ENCODE data around the gene C11orf24.
A peak's percentile ranks its signal among the peaks of the same experiment; 100 is the strongest.
"Not testable (repeated sequence)": the region's sequence is repeated elsewhere in the genome, so short reads cannot be mapped to it uniquely, and the experiment has no call there.

The C11orf24 gene

DNA sequence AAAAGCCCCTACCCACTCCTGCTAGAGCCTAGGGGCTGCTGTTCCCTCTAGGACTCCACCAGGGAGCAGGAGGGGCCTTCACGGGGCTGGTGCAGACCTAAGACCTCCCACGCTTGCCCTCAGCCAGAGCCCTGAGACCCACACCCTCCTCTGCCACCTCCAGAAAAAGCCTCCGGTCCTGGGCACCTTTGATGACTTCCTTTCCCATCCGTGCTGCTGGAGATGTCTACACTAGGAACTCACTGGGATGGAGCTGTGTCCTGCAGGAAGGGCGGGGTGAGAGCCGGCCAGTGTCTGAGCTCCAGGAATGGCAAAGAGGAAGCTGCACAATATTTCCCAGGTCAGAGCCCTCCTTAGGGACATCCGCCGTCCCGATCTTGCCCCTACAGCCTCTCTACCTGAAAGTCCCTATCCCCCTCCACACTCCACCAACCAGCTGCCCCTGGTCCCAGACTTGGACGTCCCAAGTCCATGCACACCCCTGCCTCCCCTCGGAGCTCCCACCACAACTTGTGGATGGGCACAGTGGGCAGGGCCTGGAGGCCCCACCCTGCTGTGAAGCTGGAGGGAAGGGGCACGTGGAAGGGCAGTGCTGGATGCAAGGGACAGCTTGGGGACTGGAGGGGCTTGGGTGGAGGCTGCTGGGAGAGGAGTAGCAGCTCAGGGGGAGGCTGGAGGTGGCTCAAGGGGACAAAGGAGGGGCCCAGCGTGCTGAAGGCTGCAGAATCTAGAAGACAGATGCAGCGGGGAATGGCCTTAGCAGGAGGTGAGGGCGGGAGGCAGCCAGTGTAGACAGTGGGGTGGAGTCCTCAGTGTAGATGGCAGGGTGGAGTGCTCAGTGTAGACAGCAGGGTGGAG is 27.1 kb upstream of the C11orf24 start:
- DNase-seq = no peak

DNA sequence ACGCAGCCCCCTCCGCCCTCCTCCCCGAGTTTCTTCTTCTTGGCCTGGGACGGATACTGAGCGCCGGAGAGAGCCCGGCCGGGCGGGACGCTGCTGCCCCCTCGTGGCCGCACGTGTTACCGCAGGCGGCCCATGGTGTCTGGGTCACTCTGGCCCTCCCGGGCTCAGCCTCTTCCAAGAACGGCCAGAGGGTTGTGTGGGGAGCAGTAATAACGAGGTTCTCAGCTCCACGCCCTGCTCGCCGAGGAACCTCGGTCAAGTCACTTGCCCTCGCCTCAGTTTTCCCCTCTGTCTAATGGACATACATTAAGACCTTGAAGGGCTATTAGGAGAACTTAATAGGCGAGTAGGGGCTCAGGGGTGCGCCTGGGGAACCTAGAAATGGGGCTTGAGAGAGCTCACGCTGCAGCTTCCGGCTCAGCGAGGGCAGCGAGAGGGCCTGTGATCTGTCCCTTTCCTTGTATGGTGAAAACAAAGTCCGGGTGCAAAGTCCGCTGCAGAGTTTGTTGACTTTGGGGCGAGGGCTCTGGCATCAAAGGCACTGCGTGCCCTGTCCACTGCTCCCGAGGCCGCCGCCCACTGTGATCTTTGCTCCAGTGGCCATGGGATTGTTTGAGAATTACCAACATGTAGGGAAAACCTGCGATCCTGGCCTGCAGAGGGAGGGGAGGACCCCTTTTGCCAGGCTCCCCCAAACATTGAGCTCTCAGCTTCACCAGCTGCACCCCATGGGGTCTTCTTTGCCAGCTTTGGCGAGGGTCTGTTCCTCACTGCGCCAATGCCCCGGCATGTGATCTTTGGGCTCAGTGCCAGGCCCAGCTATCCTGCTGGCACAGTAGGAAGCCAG is 26.3 kb upstream of the C11orf24 start:
- DNase-seq = no peak

DNA sequence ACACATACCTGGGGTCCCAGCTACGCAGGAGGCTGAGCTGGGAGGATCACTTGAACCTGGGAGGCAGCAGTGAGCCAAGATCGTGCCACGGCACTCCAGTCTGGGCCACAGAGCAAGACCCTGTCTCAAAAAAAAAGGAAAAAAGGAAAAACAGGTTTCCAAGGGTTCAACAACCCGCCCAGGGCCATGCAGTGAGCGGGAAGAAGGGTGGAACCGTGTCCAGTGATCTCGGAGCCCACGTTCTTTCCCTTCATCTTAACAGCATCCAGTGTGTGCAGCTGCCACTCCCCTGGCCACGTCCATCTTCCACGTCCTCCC is 25.7 kb upstream of the C11orf24 start:
- no peak for DNase-seq

DNA sequence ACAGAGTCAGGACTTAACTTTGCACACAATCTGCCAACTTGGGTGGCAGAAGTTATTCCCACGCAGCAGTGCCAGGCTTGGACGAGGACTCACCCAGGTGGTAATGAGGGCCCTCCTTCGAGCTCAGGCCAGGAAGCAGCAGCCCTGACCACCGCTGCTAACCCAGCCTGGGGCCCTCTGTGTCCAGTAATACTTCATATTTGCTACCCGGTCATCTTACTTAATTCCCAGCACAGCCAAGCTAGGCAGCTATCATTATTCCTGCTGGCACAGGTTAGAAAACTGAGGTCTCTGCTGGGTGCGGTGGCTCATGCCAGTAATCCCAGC is 25.2 kb upstream of the C11orf24 start:
- DNase-seq = no peak

DNA sequence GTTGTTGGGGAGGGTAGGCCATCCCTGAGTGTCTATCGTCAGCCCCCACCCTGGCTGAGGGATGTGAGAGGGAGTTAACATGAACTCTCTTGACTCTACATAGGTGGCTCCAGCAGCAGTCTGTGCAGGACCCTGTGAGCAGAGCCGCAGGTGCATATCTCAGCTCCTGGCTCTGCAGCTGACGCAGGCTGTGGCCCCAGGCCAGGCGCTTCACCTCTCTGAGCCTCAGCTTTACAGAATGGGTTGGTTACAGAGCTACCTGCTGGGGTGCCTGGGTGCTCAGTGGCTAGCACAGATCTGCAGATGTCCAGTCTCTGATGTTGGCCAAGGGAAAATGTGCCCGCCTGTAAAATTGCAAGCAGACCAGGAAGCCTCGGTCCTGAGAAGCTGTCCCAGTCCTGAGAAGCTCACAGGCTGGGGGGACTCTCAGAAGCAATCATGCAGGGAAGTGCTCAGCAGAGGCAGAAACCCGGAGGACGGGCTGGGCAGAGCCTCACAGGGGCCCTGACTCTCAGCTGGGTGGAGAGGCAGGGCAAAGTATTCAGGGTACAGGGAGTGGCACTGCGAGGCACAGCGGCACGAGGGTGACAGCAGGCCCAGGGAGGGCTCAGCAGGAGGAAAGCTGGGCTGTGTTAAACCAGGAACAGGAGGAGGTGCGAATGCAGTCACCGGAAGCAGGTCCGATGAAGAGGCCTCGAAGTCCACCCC is 24.7 kb upstream of the C11orf24 start:
- DNase-seq = no peak

DNA sequence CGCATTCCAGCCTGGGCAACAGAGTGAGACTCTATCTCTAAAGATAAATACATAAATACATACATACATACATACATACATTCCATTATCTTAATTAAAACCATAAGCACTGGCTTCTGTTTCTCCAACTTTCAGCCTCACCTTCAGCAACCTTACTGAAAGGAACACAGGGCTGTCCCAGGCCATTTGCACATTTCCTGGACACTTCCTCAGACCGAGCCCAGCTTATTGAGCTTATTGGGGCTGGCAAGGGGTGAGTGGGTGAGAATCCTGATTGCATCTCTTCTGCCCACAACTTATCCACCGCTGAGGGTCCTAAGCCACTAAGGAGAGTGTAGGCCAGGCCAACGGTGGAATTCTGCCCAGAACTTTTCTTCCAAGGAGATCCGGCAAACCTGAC is 24.2 kb upstream of the C11orf24 start:
- DNase-seq = no peak

DNA sequence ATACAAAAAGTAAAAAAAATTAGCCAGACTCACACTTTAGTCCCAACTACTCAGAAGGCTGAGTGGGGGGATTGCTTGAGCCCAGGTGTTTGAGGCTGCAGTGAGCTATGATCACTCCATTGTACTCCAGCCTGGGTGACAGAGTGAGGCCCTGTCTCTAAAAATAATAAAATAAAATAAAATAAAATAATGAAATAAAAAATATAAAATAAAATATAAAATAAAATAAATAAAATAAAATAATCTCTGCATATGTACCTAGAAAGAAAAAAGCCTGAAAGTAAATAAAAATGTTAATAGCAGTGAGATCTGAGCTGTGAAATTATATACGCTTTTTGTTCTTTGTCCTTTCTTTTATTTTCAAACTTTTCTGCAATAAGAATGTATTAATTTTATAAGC is 23.5 kb upstream of the C11orf24 start:
- no peak for DNase-seq

DNA sequence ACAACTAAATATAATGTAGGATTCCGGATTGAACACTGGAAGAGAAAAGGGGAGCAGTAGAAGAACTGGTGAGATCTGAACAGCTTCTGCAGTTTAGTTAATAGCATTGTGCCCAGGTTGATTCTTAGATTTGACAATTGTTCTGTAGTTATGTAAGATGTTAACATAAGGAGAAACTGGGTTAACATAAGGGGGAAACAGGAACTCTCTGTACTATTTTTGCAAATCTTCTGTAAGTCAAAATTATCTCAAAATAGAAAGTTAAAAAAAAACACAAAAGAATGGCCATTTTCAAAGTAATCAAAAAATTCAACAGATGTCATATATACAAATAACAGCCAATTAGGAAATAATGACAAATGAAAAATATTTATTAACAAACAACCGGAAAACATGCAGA is 21.9 kb upstream of the C11orf24 start:
- DNase-seq = no peak

DNA sequence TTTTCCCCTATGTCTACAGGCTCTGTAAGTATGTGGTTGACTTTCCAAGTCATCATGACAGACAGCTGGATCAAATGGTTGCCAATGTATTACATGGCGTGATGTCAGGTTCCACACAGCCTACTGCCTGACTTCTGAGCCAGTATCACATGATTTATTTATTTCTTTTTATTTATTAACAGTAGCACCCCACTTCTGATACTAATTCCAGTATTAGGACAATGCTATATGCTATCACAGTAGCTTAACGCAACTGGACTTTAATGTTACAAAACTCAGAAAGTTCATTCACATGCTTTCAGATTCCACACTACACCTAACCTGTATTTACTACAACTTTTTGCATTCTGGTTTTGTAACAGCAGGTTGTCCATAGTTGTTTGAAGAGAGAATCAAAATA is 17.7 kb upstream of the C11orf24 start:
- DNase-seq = no peak

DNA sequence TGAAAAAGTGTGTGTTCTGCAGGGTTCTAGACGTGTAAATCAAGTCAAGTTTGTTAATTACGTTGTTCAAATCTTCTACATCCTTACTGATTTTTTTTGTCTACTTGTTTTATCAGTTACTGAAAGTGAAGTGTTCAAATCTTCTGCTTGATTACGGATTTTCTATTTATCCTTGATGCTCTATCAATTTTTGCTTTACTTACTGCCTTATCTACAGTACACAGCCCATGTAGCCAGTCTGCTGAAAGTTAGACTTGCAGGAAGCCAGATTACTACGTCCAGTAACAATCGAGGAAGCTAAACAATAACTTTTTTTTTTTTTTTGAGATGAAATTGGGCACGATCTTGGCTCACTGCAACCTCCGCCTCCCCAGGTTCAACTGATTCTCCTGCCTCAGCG is 15.6 kb upstream of the C11orf24 start:
- DNase-seq = no peak

DNA sequence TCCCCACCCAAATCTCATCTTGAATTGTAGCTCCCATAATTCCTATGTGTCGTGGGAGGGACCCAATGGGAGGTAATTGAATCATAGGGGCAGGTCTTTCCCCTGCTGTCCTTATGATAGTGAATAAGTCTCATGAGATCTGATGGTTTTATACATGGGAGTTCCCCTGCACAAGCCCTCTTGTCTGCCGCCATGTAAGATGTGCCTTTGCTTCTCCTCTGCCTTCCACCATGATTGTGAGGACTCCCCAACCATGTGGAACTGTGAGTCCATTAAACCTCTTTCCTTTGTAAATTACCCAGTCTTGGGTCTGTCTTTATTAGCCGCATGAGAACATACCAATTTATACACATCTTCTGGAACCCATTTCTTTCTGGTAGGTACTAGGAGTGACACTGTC is 12.8 kb upstream of the C11orf24 start:
- DNase-seq = not testable (repeated sequence)

DNA sequence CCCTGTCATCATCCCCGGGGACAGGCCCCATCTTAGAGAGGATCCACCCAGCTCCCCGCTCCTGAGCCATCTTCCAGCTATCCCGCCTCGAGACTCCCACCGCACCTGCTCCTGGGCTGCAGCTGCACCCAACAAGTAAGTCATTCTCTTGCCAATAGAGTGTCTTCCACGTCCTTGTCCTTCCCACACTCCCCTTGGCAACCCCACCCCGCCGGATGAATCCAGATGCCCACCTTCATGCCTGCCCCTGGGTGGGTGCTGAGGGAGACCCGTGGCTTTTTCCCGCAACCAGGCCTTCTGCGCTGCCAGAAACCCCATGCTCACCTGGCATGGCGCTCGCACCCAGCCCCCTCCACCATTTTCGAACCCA is 11.1 kb upstream of the C11orf24 start:
- no peak for DNase-seq

DNA sequence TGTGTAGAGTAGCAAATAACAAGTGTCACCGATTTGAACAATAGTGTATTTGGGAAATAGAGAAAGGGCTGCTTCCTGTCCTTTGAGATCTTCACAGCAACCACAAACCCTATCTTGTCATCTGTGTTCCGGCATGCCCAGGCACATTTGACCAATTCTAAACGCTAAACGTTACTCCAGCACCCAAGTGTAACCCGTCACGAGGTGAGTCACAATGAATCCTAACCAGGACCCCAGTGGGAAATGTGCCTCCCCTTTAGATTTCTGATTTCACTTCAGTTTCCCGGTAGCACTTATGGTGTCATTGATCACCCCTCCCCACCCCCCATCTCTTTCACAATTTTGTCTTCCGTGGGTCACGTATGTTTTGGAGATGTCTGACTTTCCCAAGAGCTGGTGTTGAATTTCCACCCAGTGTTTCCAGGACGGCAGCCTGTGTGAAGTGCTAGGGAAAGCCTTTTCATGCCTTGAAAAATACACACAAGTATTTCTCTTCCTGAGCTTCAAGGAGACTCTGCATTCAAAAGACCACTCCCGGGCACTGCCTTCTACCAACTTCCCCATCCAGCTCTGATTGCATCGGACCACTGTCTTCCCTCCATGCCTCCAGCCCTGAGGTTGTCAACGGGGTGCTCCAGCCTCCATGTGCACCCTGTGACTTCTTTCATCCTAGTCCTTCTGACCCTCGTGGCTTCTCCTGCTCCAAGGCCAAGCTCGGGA is 10.5 kb upstream of the C11orf24 start:
- no peak for DNase-seq

DNA sequence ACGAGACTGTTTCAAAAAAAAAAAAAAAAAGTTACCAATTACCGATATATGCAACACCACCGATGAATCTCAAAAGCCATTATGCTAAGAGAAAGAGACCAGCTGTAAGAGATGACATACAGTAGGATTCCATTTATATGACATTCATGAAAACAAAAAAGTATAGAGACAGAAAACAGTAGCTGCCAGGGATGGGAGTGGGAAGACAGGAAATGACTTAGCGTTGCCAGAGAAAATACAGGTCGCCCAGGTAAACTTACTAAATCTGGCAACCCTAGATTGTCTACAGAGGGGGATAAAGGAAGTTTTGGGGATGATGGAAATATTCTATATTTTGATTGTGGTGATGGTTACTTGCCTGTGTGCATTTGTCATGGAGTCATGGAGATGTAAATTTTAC is 7.9 kb upstream of the C11orf24 start:
- no peak for DNase-seq

DNA sequence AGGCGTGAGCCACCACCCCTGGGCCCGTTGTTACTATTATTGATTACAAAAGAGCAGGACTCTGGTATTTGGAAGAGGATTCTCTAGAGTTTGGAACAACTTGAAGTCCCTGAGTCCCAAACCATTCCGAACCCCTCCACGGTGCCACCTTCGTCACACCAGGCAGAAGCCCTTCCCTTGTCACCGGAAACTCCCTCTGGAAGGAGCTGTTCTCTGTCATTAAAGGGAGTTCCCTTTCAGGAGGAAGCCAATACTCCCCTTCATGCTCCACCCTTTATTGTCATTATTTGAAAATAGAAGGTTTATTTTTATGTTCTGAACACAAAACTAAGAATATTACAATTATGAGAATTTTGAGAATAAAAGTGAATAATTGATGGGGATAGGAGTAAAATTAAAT is 5.1 kb upstream of the C11orf24 start:
- DNase-seq = no peak

DNA sequence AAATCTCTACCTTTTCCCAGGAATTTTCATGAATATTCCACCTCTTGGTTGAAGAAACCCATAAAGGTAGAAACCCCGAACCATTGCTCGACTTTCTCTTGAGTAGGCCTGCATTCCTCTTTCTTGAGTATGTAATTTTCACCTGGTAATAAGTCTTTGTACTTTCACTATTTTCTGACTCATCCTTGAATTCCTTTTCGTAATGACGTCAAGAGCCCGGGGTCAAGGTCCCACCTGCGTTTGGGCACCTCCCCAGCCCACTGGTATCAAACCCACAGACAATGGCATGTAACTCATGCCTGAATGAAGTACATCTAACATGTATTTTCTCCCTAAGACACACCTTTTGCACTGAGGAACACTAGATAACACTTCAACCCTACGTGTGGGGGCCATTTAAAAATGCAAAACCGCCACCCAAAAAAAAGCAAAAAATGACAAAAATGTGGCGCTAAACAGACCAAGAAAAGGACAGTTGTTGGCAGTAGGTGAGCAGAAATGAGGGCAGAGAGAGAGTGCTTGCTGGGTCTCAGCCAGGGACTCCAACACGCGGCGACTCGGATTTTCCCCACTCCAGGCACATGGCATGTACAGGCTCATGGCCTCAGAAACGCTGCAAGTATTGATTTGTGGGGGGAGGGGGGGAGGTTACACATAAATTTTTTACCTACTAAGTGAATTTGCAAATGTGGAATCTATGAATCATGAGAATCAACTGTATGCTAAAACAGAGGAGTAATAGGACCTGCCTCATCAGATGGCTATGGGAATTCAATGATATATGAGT is 4.1 kb upstream of the C11orf24 start:
- no peak for DNase-seq

DNA sequence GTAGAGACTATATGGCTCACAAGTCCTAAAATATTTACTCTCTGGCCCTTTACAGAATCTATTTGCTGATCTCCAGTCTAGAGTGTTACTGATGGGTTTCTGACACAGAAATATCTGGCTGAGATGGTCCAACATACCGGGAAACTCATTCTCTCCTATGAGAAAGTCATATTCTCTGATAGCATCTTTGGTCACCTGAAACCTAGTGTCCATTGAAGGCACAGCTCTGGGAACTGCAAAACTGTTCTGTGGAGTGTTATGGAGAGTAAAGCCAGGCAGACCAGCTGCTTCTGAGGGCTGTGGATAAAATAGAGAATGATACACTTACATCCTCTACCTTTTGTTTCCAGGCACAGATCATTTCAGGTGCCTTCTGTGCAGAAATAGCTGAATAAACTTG is 2.5 kb upstream of the C11orf24 start:
- no peak for DNase-seq

DNA sequence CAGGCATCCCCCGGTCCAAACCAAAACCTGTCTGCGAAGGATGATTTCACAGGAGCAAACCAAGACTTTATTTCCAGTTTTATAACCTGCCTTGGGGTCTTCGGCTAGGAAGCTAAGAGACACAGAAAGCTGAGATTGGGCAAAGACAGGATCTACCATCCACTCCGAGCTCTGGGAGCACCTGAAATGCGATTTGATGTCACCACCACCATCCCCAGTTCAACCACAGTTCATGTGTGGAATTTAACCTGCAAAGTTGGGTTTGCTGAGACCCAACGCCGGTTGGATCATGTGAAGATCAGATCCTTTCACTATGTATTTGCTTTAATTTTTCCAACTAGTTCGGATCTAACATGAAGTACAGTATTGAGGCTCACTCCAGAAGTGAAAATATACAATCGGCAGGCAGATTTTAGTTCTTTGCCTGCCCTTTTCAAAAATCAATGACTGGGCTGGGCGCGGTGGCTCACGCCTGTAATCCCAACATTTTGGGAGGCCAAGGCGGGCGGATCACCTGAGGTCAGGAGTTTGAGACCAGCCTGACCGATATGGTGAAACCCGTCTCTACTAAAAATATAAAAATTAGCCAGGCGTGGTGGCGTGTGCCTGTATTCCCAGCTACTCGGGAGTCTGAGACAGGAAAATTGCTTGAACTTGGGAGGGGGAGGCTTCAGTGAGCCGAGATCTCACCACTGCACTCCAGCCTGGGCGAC is 1.4 kb upstream of the C11orf24 start:
- no peak for DNase-seq

DNA sequence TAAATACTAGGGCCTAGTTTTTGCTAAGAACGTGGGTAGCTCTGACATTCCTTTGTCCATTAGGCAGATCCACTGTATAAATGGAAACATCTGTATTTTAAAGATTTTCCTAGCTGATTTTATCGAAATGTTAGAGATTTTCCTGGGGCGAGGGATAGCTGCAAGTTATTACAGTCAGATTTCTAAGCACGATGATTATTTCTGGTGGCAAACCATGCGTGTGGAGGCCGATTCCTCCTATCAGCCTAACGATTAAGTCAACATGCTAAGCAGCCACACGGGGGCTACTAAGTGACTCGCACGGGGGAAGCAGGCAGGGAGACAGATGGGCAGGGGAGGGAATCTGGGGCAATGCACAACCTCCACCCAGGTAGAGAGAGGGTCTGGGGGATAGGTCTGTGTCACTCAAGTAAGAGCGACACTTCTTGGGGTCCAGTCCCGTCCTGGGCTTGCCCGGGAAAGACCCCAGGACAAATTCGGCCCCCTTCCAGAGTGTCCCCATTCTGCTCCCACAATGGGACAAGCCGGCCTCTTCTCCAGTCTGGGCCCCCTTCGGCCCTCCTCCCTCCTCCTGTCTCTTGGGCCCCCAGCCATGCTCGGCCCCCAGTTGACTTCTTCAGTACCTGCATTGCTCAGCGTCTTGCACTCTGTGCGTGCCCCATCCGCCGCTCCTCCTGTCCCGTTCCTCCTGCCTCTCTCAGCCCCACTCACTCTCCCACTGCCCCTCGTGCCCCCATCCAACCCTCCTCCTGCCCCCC is 571 bp downstream of the C11orf24 start:
- peak; percentile 40 for DNase-seq

DNA sequence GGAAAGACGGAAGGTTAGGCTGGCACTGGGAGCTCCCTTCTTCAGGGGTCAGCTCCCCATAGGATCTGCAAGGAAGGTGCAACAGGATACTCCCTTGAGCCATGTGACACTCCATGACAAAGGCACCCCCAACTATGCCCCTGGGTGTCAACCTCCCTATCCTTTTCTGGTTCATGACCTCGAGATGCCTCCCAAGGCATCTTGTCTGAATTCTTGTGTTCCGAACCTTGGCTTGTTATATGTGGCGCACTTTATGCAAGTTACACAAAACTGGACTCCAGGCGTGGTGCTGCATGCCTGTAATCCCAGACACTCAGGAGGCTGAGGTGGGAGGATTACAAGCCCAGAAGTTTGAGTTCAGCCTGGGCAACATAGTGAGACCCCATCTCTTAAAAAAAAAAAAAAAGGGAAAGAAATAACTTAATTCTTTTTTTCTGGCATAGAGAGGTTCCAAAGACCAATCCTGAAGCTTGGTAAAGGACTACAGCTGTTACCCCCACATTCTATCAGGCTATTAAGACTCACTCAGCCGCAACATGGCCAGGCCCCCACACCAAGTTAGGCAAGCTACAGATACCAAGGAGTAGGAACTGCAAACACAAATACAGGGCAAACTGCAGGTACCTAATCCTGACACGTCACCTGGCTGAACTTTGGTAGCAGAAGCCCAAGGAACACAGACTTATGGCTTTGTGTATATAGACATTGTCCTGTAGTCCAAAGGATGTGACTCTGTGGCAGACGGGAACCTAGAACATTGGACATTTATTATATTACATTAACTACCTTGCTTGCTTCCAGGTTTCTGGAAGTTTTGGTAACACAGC is 1.4 kb downstream of the C11orf24 start:
- no peak for DNase-seq
